Activated CD8-positive, alpha-beta memory T cell treated with anti-CD3 and anti-CD28 coated beads, Interleukin-2, amount 10 ng/mL, durations not matched to agents 7 days and 5 days (primary cell): Measurements from ENCODE around the gene SLC25A33. TPM values are rescaled to one million over a fixed set of nuclear protein-coding genes. Genes with fewer than 3 reads are reported as not detected.
A peak's percentile ranks its signal among the peaks of the same experiment; 100 is the strongest.
"Not testable (repeated sequence)": the region's sequence is repeated elsewhere in the genome, so short reads cannot be mapped to it uniquely, and the experiment has no call there.

Experiments used
- ATAC-seq: fragments of 150-1000 bp; cut with Tn5 transposase; one replicate; pipeline ENCODE4 v1.10.0; 2021; ENCODE audit warnings: moderate library complexity
- CTCF ChIA-PET: fragments of 350-600 bp; sonication (Branson Sonifier 250); formaldehyde crosslinking; loops from one replicate; lab custom pipeline; 2021; ENCODE audit warnings: antibody characterized with exemption; lab: Charles Lee
- DNase-seq: peaks from one replicate; pipeline ENCODE4 v3.0.0-alpha.2; 2020
- H3K27ac Mint-ChIP-seq: one replicate; pipeline ENCODE4 v1.8.0; 2021; ENCODE audit warnings: mild to moderate bottlenecking, mixed read lengths
- H3K27me3 Mint-ChIP-seq: one replicate; pipeline ENCODE4 v1.8.0; 2021; ENCODE audit warnings: mixed read lengths
- H3K36me3 Mint-ChIP-seq: one replicate; pipeline ENCODE4 v1.8.0; 2021; ENCODE audit warnings: mild to moderate bottlenecking, mixed read lengths
- H3K4me1 Mint-ChIP-seq: one replicate; pipeline ENCODE4 v1.8.0; 2021; ENCODE audit warnings: mixed read lengths
- H3K4me3 Mint-ChIP-seq: one replicate; pipeline ENCODE4 v1.8.0; 2021; ENCODE audit warnings: mild to moderate bottlenecking, moderate library complexity, mixed read lengths
- H3K9me3 Mint-ChIP-seq: one replicate; pipeline ENCODE4 v1.8.0; 2022; ENCODE audit warnings: low read depth, mixed read lengths
- total RNA-seq, 2 experiments: library from RNA; stranded (reverse); gene quantifications; one replicate each; pipeline ENCODE4 v1.2.3, GENCODE V29; 2021

Gene SLC25A33
- total RNA-seq, 2 experiments from 2014 or later = 4.5 to 7.7 TPM

- Mint-ChIP-seq H3K4me3 (no peak overlapping the region), H3K4me1 (no peaks in the 10 kb centered on the region), H3K27me3 (no peaks in the 10 kb centered on the region), H3K9me3 (no peaks in the 10 kb centered on the region), H3K36me3 (peaks cover 18% of the 10 kb centered on the region), H3K27ac (no peak overlapping the region)
- DNase-seq (no peak), ATAC-seq (no peak)
- CTCF ChIA-PET = interaction anchor here (1.1 kb wide), 1 partner anchor 450 kb away, joined by 3 read pairs; no protein-coding TSS in a partner anchor
These were observed 12.7 kb downstream of the SLC25A33 start for GRCh38 chr1:9551984-9552383.

GRCh38 chr1:9553736-9554144, 14.5 kb downstream of the SLC25A33 start:
- H3K27me3 Mint-ChIP-seq = no peaks in the 10 kb centered on the region
- H3K36me3 Mint-ChIP-seq = peaks cover 18% of the 10 kb centered on the region
- CTCF ChIA-PET = interaction anchor here (0.9 kb wide), 1 partner anchor 93 kb away, joined by 3 read pairs; no protein-coding TSS in a partner anchor
- peaks cover 8% of the 10 kb centered on the region for H3K4me1 Mint-ChIP-seq
- no peak overlapping the region for H3K27ac Mint-ChIP-seq
- H3K9me3 Mint-ChIP-seq = no peaks in the 10 kb centered on the region
- no peak for ATAC-seq
- no peak overlapping the region for H3K4me3 Mint-ChIP-seq
- DNase-seq = no peak

- CTCF ChIA-PET = interaction anchor here (1.3 kb wide), 1 partner anchor 10 kb away, joined by 3 read pairs; no protein-coding TSS in a partner anchor
- Mint-ChIP-seq H3K36me3 (peaks cover 19% of the 10 kb centered on the region), H3K4me3 (no peak overlapping the region), H3K27ac (no peak overlapping the region), H3K9me3 (no peaks in the 10 kb centered on the region), H3K4me1 (peaks cover 12% of the 10 kb centered on the region), H3K27me3 (no peaks in the 10 kb centered on the region)
- ATAC-seq (no peak), DNase-seq (no peak)
These were observed 16.7 kb downstream of the SLC25A33 start for GRCh38 chr1:9555942-9556341.

GRCh38 chr1:9557624-9558023, 18.4 kb downstream of the SLC25A33 start:
- no peak overlapping the region for H3K4me3 Mint-ChIP-seq
- peaks cover 19% of the 10 kb centered on the region for H3K36me3 Mint-ChIP-seq
- H3K4me1 Mint-ChIP-seq = peaks cover 12% of the 10 kb centered on the region
- H3K27ac Mint-ChIP-seq = no peak overlapping the region
- no peak for DNase-seq
- no peak for ATAC-seq
- no peaks in the 10 kb centered on the region for H3K27me3 Mint-ChIP-seq
- no peaks in the 10 kb centered on the region for H3K9me3 Mint-ChIP-seq
- CTCF ChIA-PET = interaction anchor here (1.1 to 1.3 kb wide), 3 partner anchors 67 to 731 kb away, joined by 3 read pairs; no protein-coding TSS in a partner anchor

- CTCF ChIA-PET = interaction anchor here (1.1 to 1.3 kb wide), 3 partner anchors 63 to 730 kb away, joined by 3 to 4 read pairs (median 3); no protein-coding TSS in a partner anchor
- Mint-ChIP-seq H3K4me1 (peaks cover 12% of the 10 kb centered on the region), H3K36me3 (peaks cover 19% of the 10 kb centered on the region), H3K4me3 (no peak overlapping the region), H3K27me3 (no peaks in the 10 kb centered on the region), H3K27ac (no peak overlapping the region), H3K9me3 (no peaks in the 10 kb centered on the region)
- no peak for ATAC-seq
- DNase-seq = no peak
These were observed 19.1 kb downstream of the SLC25A33 start for GRCh38 chr1:9558271-9558945.

GRCh38 chr1:9558946-9559545, 19.8 kb downstream of the SLC25A33 start:
- H3K4me1 Mint-ChIP-seq = peaks cover 12% of the 10 kb centered on the region
- H3K27me3 Mint-ChIP-seq = no peaks in the 10 kb centered on the region
- DNase-seq = no peak
- no peaks in the 10 kb centered on the region for H3K9me3 Mint-ChIP-seq
- CTCF ChIA-PET = interaction anchor here (1.2 kb wide), 1 partner anchor 63 kb away, joined by 4 read pairs; no protein-coding TSS in a partner anchor
- ATAC-seq = no peak
- no peak overlapping the region for H3K27ac Mint-ChIP-seq
- no peak overlapping the region for H3K4me3 Mint-ChIP-seq
- H3K36me3 Mint-ChIP-seq = peaks cover 16% of the 10 kb centered on the region

GRCh38 chr1:9559673-9560072, 20.4 kb downstream of the SLC25A33 start:
- CTCF ChIA-PET = no interaction called here
- ATAC-seq (no peak), DNase-seq (no peak)
- peaks cover 19% of the 10 kb centered on the region for H3K36me3 Mint-ChIP-seq
- H3K9me3 Mint-ChIP-seq = no peaks in the 10 kb centered on the region
- H3K27me3 Mint-ChIP-seq = no peaks in the 10 kb centered on the region
- no peak overlapping the region for H3K4me3 Mint-ChIP-seq
- H3K4me1 Mint-ChIP-seq = peaks cover 12% of the 10 kb centered on the region
- H3K27ac Mint-ChIP-seq = no peak overlapping the region

GRCh38 chr1:9560090-9560489, 20.8 kb downstream of the SLC25A33 start:
- H3K27me3 Mint-ChIP-seq, CTCF ChIA-PET, ATAC-seq, DNase-seq, H3K27ac Mint-ChIP-seq, H3K9me3 Mint-ChIP-seq, H3K4me3 Mint-ChIP-seq: not testable (repeated sequence)
- peaks cover 17% of the 10 kb centered on the region for H3K36me3 Mint-ChIP-seq
- H3K4me1 Mint-ChIP-seq = peaks cover 12% of the 10 kb centered on the region

GRCh38 chr1:9561429-9561828, 22.2 kb downstream of the SLC25A33 start:
- Mint-ChIP-seq H3K4me3 (no peak overlapping the region), H3K9me3 (no peaks in the 10 kb centered on the region), H3K36me3 (peaks cover 8% of the 10 kb centered on the region), H3K4me1 (peaks cover 12% of the 10 kb centered on the region), H3K27ac (no peak overlapping the region), H3K27me3 (no peaks in the 10 kb centered on the region)
- CTCF ChIA-PET = interaction anchor here (0.6 to 1.7 kb wide), 2 partner anchors 66 to 403 kb away, joined by 3 to 5 read pairs; no protein-coding TSS in a partner anchor
- ATAC-seq (no peak), DNase-seq (no peak)

- H3K27me3 Mint-ChIP-seq = no peaks in the 10 kb centered on the region
- DNase-seq (no peak), ATAC-seq (no peak)
- H3K4me1 Mint-ChIP-seq = no peaks in the 10 kb centered on the region
- H3K4me3 Mint-ChIP-seq = no peak overlapping the region
- CTCF ChIA-PET = interaction anchor here (1.1 to 3.0 kb wide), 3 partner anchors 31 to 459 kb away, joined by 3 to 15 read pairs (median 4); partner anchors contain the start of gene SLC25A33
- no peaks in the 10 kb centered on the region for H3K9me3 Mint-ChIP-seq
- H3K27ac Mint-ChIP-seq = peak overlapping the region; percentile 1
- peaks cover 5% of the 10 kb centered on the region for H3K36me3 Mint-ChIP-seq
These were observed 30.0 kb downstream of the SLC25A33 start for GRCh38 chr1:9569267-9569666.

GRCh38 chr1:9570886-9571529, 31.7 kb downstream of the SLC25A33 start:
- not testable (repeated sequence) for H3K36me3 Mint-ChIP-seq, DNase-seq, H3K27ac Mint-ChIP-seq, H3K27me3 Mint-ChIP-seq, H3K4me1 Mint-ChIP-seq, H3K9me3 Mint-ChIP-seq, H3K4me3 Mint-ChIP-seq, ATAC-seq
- CTCF ChIA-PET = interaction anchor here (1.4 to 3.0 kb wide), 4 partner anchors 9 to 304 kb away, joined by 4 to 15 read pairs (median 6); no protein-coding TSS in a partner anchor

- no peak for DNase-seq
- Mint-ChIP-seq H3K36me3 (peaks cover 4% of the 10 kb centered on the region), H3K9me3 (no peaks in the 10 kb centered on the region), H3K27me3 (no peaks in the 10 kb centered on the region), H3K27ac (no peak overlapping the region), H3K4me3 (no peak overlapping the region), H3K4me1 (no peaks in the 10 kb centered on the region)
- CTCF ChIA-PET = interaction anchor here (0.5 to 3.5 kb wide), 12 partner anchors 9 to 307 kb away, joined by 3 to 43 read pairs (median 4); partner anchors contain the start of gene TMEM201
- no peak for ATAC-seq
These were observed 34.5 kb downstream of the SLC25A33 start for GRCh38 chr1:9573723-9574122.

GRCh38 chr1:9575486-9575885, 36.2 kb downstream of the SLC25A33 start:
- Mint-ChIP-seq H3K4me3 (no peak overlapping the region), H3K36me3 (peaks cover 8% of the 10 kb centered on the region), H3K4me1 (no peaks in the 10 kb centered on the region), H3K27me3 (no peaks in the 10 kb centered on the region), H3K9me3 (no peaks in the 10 kb centered on the region), H3K27ac (no peak overlapping the region)
- ATAC-seq (no peak), DNase-seq (no peak)
- CTCF ChIA-PET = interaction anchor here (0.6 to 3.5 kb wide), 4 partner anchors 80 to 286 kb away, joined by 4 to 43 read pairs (median 16); no protein-coding TSS in a partner anchor
